ENCODE measurements around the gene ANKRD63.

DNA sequence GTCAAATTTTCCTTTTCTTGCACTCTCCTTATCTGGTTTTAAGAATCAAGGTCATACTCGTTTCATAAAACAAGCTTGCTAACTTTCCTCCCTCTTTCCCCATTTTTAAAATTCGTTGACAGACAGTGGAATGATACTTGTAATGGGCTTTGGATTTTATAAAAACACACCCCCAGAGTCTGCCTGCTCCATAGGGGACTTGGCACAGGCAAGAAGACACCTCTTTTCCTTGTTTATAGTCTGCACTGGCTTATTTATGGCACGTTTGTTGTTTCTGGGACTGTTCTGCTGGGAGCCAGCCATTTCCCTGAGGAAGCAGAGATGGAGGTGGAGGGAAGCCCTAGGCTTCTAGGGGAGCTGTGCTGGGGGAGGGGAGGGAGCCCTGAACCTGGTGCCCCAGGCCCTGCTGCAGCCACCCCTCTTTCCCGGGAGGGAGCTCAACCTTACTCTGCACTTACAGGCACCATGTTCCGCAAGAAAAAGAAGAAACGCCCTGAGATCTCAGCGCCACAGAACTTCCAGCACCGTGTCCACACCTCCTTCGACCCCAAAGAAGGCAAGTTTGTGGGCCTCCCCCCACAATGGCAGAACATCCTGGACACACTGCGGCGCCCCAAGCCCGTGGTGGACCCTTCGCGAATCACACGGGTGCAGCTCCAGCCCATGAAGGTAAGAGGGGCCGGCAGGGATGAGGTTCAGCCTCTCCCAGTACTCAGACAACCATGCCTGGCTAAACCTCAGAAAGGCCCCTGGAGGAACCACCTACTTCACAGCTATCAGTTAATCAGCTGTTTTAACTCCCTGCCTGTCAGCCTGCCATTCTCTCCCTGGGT, 18.3 kb downstream of the ANKRD63 start:
- TF ChIP-seq, protein P1, sequence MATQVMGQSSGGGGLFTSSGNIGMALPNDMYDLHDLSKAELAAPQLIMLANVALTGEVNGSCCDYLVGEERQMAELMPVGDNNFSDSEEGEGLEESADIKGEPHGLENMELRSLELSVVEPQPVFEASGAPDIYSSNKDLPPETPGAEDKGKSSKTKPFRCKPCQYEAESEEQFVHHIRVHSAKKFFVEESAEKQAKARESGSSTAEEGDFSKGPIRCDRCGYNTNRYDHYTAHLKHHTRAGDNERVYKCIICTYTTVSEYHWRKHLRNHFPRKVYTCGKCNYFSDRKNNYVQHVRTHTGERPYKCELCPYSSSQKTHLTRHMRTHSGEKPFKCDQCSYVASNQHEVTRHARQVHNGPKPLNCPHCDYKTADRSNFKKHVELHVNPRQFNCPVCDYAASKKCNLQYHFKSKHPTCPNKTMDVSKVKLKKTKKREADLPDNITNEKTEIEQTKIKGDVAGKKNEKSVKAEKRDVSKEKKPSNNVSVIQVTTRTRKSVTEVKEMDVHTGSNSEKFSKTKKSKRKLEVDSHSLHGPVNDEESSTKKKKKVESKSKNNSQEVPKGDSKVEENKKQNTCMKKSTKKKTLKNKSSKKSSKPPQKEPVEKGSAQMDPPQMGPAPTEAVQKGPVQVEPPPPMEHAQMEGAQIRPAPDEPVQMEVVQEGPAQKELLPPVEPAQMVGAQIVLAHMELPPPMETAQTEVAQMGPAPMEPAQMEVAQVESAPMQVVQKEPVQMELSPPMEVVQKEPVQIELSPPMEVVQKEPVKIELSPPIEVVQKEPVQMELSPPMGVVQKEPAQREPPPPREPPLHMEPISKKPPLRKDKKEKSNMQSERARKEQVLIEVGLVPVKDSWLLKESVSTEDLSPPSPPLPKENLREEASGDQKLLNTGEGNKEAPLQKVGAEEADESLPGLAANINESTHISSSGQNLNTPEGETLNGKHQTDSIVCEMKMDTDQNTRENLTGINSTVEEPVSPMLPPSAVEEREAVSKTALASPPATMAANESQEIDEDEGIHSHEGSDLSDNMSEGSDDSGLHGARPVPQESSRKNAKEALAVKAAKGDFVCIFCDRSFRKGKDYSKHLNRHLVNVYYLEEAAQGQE (IDR thresholded peaks at IDR 0.05; ENCODE audit: low read depth, low read length): no peak
- TF ChIP-seq EP300 (IDR thresholded peaks at IDR 0.05; ENCODE audit: borderline replicate concordance in 1 of 2, low read depth in 1 of 2, low read length in 1 of 2) (no peak), FOXJ3 (CRISPR knock-in tag; IDR thresholded peaks at IDR 0.05) (no peak), CHD2 (IDR thresholded peaks at IDR 0.05; ENCODE audit: low read length, partially characterized antibody) (no peak), TAF1 (IDR thresholded peaks at IDR 0.05; ENCODE audit: borderline replicate concordance, low read depth, low read length) (no peak), POLR2AphosphoS5 (IDR thresholded peaks at IDR 0.05; ENCODE audit: low read depth, low read length) (no peak), SMC3 (IDR thresholded peaks at IDR 0.05; ENCODE audit: low read depth, low read length) (no peak), EZH2phosphoT487 (IDR thresholded peaks at IDR 0.05; ENCODE audit: borderline replicate concordance, low read depth) (no peak)
- TF ChIP-seq, protein P2, sequence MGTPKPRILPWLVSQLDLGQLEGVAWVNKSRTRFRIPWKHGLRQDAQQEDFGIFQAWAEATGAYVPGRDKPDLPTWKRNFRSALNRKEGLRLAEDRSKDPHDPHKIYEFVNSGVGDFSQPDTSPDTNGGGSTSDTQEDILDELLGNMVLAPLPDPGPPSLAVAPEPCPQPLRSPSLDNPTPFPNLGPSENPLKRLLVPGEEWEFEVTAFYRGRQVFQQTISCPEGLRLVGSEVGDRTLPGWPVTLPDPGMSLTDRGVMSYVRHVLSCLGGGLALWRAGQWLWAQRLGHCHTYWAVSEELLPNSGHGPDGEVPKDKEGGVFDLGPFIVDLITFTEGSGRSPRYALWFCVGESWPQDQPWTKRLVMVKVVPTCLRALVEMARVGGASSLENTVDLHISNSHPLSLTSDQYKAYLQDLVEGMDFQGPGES (IDR thresholded peaks at IDR 0.05; ENCODE audit: low read depth, low read length): no peak
- TF ChIP-seq, protein P3, sequence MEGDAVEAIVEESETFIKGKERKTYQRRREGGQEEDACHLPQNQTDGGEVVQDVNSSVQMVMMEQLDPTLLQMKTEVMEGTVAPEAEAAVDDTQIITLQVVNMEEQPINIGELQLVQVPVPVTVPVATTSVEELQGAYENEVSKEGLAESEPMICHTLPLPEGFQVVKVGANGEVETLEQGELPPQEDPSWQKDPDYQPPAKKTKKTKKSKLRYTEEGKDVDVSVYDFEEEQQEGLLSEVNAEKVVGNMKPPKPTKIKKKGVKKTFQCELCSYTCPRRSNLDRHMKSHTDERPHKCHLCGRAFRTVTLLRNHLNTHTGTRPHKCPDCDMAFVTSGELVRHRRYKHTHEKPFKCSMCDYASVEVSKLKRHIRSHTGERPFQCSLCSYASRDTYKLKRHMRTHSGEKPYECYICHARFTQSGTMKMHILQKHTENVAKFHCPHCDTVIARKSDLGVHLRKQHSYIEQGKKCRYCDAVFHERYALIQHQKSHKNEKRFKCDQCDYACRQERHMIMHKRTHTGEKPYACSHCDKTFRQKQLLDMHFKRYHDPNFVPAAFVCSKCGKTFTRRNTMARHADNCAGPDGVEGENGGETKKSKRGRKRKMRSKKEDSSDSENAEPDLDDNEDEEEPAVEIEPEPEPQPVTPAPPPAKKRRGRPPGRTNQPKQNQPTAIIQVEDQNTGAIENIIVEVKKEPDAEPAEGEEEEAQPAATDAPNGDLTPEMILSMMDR (IDR thresholded peaks at IDR 0.05): no peak

Measured in SK-N-SH (cell line).